Measurements from ENCODE around the gene AKNA. TPM values are rescaled to one million over a fixed set of nuclear protein-coding genes. Genes with fewer than 3 reads are reported as not detected.

The AKNA gene
- total and polyA plus RNA-seq, 12 donors: 4.8 to 37.3 (median 15.9) TPM

DNA sequence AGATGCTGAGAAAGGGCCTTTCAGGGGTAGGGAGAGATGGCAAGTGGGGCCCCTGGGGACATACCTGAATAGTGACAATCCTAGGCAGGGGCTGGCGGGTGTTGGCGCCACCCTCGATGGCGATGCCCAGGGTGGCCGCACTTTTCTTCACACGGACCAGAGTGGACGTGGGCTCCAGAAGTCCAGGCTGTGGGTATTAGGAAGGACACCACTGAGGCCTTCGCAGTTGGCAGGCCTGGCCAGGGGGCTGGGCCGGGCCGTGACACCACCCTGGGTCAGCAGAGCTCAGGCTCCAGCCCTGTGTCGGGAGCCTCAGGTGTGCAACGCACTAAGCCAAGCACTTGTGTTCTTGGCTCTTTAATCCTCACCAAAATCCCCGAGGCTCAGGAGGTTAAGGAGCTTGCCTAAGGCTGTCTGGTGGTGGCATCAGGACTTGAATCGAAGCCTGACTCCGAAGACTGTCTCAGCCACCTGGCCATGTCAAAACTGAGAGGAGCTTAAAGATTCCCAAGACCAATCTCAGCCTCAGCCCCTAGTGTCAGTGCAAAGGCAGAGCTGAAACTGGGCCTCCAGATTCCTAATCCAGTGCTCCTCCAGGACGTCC is 15.5 kb upstream of the AKNA start:
- no peak overlapping the region for H3K4me3 ChIP-seq
- H3K27me3 ChIP-seq: no peaks in the 10 kb centered on the region
- WGBS, 4 donors: 88 to 94% (median 90%) methylated on average over 3 to 16 of the region's 16 CpGs
- TF ChIP-seq POLR2A (IDR thresholded peaks at IDR 0.05) (no peak), CTCF (IDR thresholded peaks at IDR 0.05) (no peak)
- H3K4me1 ChIP-seq (replicated peaks in 1 of 2): no peaks in the 10 kb centered on the region
- no peaks in the 10 kb centered on the region for H3K9me3 ChIP-seq (replicated peaks in 1 of 3)
- peaks cover 0 to 37% of the 10 kb centered on the region in 2 donors for H3K36me3 ChIP-seq (replicated peaks in 1 of 2)
- no peak overlapping the region for H3K27ac ChIP-seq
- intact Hi-C loops (cut with DNase I): loop anchor here (10.0 kb wide), 2 partner anchors 252 to 502 kb away; partner anchors contain the start of gene TEX53 (in 1 of the 2)
- no peak for DNase-seq

- WGBS, 4 donors: 60 to 71% (median 64%) methylated on average over 7 of the region's 7 CpGs
- H3K36me3 ChIP-seq (replicated peaks in 1 of 2): peaks cover 0 to 24% of the 10 kb centered on the region in 2 donors
- no peak overlapping the region for H3K4me3 ChIP-seq
- intact Hi-C loops (cut with DNase I): loop anchor here (10.0 kb wide), 2 partner anchors 253 to 503 kb away; partner anchors contain the start of gene TEX53 (in 1 of the 2)
- H3K9me3 ChIP-seq (replicated peaks in 1 of 3): no peaks in the 10 kb centered on the region
- DNase-seq: no peak
- H3K27me3 ChIP-seq: no peaks in the 10 kb centered on the region
- TF ChIP-seq CTCF (IDR thresholded peaks at IDR 0.05) (no peak), POLR2A (IDR thresholded peaks at IDR 0.05) (no peak)
- peak overlapping the region in 1 of 5 donors; percentile 29 for H3K27ac ChIP-seq
- H3K4me1 ChIP-seq (replicated peaks in 1 of 2): peaks cover 0 to 10% of the 10 kb centered on the region in 2 donors
Observed at GRCh38 chr9:114401344-114401743, 13.6 kb upstream of the AKNA start.

GRCh38 chr9:114400772-114401171 is 13.0 kb upstream of the AKNA start:
- Histone ChIP-seq H3K27ac (peak overlapping the region in 1 of 5 donors; percentile 29), H3K27me3 (no peaks in the 10 kb centered on the region), H3K4me1 (replicated peaks in 1 of 2) (peaks cover 0 to 10% of the 10 kb centered on the region in 2 donors), H3K4me3 (no peak overlapping the region), H3K36me3 (replicated peaks in 1 of 2) (peaks cover 0 to 21% of the 10 kb centered on the region in 2 donors), H3K9me3 (replicated peaks in 1 of 3) (no peaks in the 10 kb centered on the region)
- intact Hi-C loops (cut with DNase I): loop anchor here (10.0 kb wide), 2 partner anchors 254 to 504 kb away; partner anchors contain the start of gene TEX53 (in 1 of the 2)
- no peak for TF ChIP-seq CTCF (IDR thresholded peaks at IDR 0.05)
- TF ChIP-seq POLR2A (IDR thresholded peaks at IDR 0.05): no peak
- DNase-seq: no peak
- 69 to 78% (median 72%) methylated on average over 2 of the region's 2 CpGs for WGBS, 4 donors

DNA sequence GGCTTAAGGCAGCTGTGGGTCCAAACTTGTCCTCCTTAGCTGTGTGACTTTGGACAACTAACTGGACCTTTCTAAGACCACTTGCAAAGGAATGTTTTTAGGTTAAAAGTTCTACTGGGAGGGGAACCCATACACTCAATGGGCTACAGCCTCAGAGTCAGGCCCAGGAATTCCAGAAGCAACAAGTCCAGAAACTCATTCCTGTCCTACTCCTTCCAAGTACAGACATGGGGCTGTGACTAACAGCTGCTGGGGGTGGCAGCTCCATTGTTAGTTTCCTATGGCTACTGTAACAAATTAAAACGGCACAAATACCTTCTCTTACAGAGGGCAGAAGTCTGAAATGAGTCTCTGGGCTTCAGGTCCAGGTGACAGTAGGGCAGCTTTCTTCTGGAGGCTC is 12.4 kb upstream of the AKNA start:
- TF ChIP-seq CTCF (IDR thresholded peaks at IDR 0.05) (no peak), POLR2A (IDR thresholded peaks at IDR 0.05) (no peak)
- H3K4me3 ChIP-seq: no peak overlapping the region
- no peak for DNase-seq
- H3K27ac ChIP-seq: peak overlapping the region in 2 of 5 donors; percentile 0 to 25
- peaks cover 0 to 21% of the 10 kb centered on the region in 2 donors for H3K36me3 ChIP-seq (replicated peaks in 1 of 2)
- H3K4me1 ChIP-seq (replicated peaks in 1 of 2): peaks cover 0 to 13% of the 10 kb centered on the region in 2 donors
- 35 to 55% (median 39%) methylated on average over 1 of the region's 1 CpG for WGBS, 4 donors
- no peaks in the 10 kb centered on the region for H3K27me3 ChIP-seq
- intact Hi-C loops (cut with DNase I): loop anchor here (10.0 kb wide), 2 partner anchors 255 to 505 kb away; partner anchors contain the start of gene TEX53 (in 1 of the 2)
- H3K9me3 ChIP-seq (replicated peaks in 1 of 3): no peaks in the 10 kb centered on the region
